GM12873 (cell line): ENCODE measurements around the gene IP6K3.

ENCODE experiments used
- CTCF ChIP-seq: IDR thresholded peaks from 2 replicates; pipeline ENCODE4 v1.5.1; 2012; ENCODE audit warnings: low read depth, mild to moderate bottlenecking, moderate library complexity, low read length, control low read depth; ENCODE audit not compliant: insufficient read depth; ENCODE audit errors: missing control alignments

IP6K3 gene

GRCh38 chr6:33684983-33685382 is 61.7 kb downstream of the IP6K3 start:
- no peak for TF ChIP-seq CTCF

GRCh38 chr6:33684428-33684896 is 62.2 kb downstream of the IP6K3 start:
- no peak for TF ChIP-seq CTCF

DNA sequence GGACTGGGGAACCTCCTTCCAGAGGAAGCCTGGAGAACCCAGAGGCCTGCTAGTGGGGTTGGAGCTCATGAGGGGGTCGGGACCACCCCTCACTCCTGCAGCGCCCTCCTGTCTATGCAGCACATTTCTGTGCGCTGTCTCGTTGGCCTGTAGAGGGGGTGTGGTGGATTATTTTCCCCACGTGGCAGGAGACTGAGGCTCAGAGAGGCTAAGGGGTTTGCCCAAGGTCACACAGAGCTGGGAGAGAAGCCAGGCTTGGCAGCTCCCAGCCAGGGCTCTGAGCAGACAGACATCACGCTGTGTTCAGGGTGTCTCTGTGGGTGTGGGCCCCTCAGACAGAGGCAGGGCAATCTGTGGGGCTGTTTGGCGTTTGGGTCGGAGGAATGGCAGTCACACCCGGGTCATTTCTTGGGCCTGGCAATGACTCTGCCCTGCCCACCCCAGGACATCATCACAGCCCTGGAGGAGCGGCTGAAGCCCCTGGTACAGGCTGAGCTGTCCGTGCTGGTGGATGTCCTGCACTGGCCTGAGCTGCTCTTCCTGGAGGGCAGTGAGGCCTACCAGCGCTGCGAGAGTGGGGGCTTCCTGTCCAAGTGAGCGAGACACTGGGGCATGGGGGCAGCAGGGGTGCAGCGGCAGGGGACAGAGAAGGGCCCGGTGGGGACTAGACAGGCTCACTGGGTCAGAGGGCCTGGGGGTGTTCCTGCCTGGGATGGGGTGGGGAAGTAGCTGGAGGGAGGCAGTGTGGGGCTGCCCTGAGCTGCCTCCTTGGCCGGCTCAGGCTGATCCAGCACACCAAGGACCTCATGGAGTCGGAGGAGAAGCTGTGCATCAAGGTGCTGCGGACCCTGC is 62.9 kb downstream of the IP6K3 start:
- no peak for TF ChIP-seq CTCF

DNA sequence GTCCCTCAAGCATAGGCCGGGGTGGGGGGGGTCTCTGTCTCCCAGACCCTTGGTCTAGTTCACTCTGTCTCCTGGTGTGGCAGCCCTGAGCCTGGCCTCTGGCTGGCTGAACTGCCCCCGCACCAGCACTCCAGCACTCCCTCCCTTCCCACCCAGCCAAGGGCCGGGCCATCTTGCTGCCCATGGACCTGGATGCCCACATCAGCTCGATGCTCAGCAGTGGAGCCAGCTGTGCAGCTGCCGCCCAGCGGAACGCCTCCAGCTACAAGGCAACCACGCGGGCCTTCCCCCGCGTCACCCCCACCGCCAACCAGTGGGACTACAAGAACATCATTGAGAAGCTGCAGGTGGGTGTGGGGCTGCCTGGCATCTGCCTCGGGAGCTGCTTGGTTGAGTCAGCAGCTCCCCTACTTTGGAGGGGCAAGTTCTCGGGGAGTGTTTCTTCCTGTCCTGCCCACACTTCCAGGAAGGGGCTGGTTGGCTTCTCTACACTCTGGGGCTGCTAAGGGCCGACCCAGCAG is 63.6 kb downstream of the IP6K3 start:
- TF ChIP-seq CTCF: no peak

GRCh38 chr6:33682341-33682740 is 64.4 kb downstream of the IP6K3 start:
- TF ChIP-seq CTCF: no peak

- TF ChIP-seq CTCF: no peak
These were observed 66.9 kb downstream of the IP6K3 start for GRCh38 chr6:33679761-33680160.

GRCh38 chr6:33678932-33679490 is 67.7 kb downstream of the IP6K3 start:
- TF ChIP-seq CTCF: no peak
